Muscle of arm (tissue), 12 donors: ENCODE measurements around the gene MGP. TPM values are rescaled to one million over a fixed set of nuclear protein-coding genes. Genes with fewer than 3 reads are reported as not detected.
A peak's percentile ranks its signal among the peaks of the same experiment; 100 is the strongest.

Source experiments
- DNase-seq: peaks from one replicate; pipeline ENCODE4 v3.0.0-alpha.2; 2013
- polyA plus RNA-seq, 12 donors: library from polyadenylated mRNA; unstranded; fragments of 120-200 nt; gene quantifications; one replicate each; pipeline ENCODE4 v1.2.1, GENCODE V29; 2013; ENCODE audit not compliant: insufficient read length in 12 of 12

Gene MGP
- polyA plus RNA-seq, 12 donors: 117 to 441 (median 236) TPM; not detected in 1

GRCh38 chr12:14905269-14906004 lies 19.8 kb upstream of the MGP start:
- DNase-seq: no peak

- no peak for DNase-seq
These were observed 19.2 kb upstream of the MGP start for GRCh38 chr12:14904854-14905253.

GRCh38 chr12:14903386-14904098 lies 17.9 kb upstream of the MGP start:
- DNase-seq: no peak

- DNase-seq: no peak
These were observed 16.8 kb upstream of the MGP start for GRCh38 chr12:14902465-14902864.

GRCh38 chr12:14901228-14901562 lies 15.5 kb upstream of the MGP start:
- no peak for DNase-seq

- no peak for DNase-seq
These were observed 15.0 kb upstream of the MGP start for GRCh38 chr12:14900521-14901227.

GRCh38 chr12:14896521-14897169 lies 11.0 kb upstream of the MGP start:
- DNase-seq: peak; percentile 84

- no peak for DNase-seq
These were observed 8.0 kb upstream of the MGP start for GRCh38 chr12:14893506-14894250.

GRCh38 chr12:14892726-14893505 lies 7.3 kb upstream of the MGP start:
- DNase-seq: peak; percentile 79

- no peak for DNase-seq
These were observed 5.0 kb upstream of the MGP start for GRCh38 chr12:14890701-14891100.

- no peak for DNase-seq
These were observed 617 bp upstream of the MGP start for GRCh38 chr12:14886271-14886670.

- DNase-seq: peak; percentile 89
These were observed 1.2 kb downstream of the MGP start for GRCh38 chr12:14884458-14884878.

- DNase-seq: peak; percentile 93
These were observed 2.0 kb downstream of the MGP start for GRCh38 chr12:14883686-14884085.

GRCh38 chr12:14880890-14881453 lies 4.7 kb downstream of the MGP start:
- no peak for DNase-seq

GRCh38 chr12:14879222-14879933 lies 6.3 kb downstream of the MGP start:
- no peak for DNase-seq

GRCh38 chr12:14878488-14878887 lies 7.2 kb downstream of the MGP start:
- no peak for DNase-seq

- no peak for DNase-seq
These were observed 8.8 kb downstream of the MGP start for GRCh38 chr12:14876833-14877232.

- DNase-seq: no peak
These were observed 10.8 kb downstream of the MGP start for GRCh38 chr12:14874882-14875281.

GRCh38 chr12:14873440-14874185 lies 12.0 kb downstream of the MGP start:
- DNase-seq: no peak
